LNCAP (cell line): ENCODE data around the gene ERMP1.

Source experiments
- TF ChIP-seq, protein P1 (sequence below): fragments of 450-650 bp; IDR thresholded peaks from 2 replicates; pipeline ENCODE4 v1.5.1; 2017; ENCODE audit warnings: mild to moderate bottlenecking

ERMP1 gene

DNA sequence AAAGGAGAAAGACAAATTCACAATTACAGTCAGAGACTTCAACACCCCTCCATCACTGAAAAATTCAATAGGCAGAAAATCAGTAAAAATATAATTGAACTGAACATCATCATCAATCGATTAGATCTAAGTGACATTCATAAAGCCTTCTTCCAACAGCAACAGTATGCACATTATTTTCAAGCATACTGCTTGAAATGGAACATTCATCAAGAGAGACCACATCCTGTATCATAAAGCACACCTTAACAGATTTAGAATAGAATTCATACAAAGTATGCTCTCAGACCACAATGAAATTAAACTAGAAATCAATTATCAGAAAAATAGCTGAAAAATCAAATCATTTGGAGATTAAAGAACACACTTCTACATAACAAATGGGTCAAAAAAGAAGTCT is 39.1 kb downstream of the ERMP1 start:
- TF ChIP-seq, protein P1, sequence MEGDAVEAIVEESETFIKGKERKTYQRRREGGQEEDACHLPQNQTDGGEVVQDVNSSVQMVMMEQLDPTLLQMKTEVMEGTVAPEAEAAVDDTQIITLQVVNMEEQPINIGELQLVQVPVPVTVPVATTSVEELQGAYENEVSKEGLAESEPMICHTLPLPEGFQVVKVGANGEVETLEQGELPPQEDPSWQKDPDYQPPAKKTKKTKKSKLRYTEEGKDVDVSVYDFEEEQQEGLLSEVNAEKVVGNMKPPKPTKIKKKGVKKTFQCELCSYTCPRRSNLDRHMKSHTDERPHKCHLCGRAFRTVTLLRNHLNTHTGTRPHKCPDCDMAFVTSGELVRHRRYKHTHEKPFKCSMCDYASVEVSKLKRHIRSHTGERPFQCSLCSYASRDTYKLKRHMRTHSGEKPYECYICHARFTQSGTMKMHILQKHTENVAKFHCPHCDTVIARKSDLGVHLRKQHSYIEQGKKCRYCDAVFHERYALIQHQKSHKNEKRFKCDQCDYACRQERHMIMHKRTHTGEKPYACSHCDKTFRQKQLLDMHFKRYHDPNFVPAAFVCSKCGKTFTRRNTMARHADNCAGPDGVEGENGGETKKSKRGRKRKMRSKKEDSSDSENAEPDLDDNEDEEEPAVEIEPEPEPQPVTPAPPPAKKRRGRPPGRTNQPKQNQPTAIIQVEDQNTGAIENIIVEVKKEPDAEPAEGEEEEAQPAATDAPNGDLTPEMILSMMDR: no peak

DNA sequence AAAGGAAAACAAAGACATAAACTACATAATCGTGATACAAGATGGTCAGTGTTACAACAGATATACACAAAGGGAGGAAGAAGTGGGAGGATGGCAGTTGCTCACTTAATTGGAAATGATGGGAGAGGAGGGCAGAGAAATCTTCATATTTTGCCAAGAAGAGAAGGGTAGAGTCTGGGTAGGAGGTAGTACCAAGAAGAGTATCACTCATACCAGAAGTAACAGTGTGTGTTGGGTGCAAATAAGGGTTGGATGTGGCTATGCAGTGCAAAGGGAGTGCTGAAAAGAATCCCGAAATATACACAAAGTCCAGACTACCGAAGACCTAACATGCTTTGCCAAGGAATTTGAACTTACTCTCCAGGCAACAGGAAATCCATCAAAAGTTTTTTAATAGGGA is 41.0 kb downstream of the ERMP1 start:
- TF ChIP-seq, protein P1: no peak

DNA sequence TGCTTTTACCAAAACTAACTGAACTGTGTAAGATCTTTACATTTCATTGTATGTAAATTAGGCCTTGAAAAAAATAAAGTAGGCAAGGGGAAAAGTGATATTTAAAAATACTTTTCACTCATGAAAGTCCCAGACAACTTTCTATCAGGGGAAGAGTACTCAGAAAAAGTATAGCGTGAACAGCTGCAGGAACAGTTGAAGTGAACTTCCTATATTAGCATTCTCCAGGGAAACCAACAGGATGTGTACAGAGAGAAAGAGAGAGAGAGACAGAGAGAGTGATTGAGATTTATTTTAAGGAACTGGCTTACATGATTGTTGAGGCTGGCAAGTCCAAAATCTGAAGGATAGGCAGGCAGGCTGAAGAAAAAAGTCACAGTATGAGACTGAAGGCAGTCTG is 42.0 kb downstream of the ERMP1 start:
- TF ChIP-seq, protein P1: no peak

DNA sequence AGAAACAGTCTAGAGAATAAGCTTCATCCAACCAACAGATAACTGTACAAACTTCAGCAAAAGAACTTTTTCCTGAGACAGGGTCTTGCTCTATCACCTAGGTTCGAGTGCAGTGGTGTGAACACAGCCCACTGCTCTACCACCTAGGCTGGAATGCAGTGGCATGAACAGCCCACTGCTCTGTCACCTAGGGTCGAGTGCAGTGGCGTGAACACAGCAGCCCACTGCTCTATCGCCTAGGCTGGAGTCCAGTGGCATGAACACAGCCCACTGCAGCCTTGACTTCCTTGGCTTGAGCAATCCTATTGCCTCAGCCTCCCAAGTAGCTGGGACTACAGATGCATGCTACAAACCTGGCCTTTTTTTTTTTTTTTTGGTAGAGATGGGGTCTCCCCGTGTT is 43.4 kb downstream of the ERMP1 start:
- TF ChIP-seq, protein P1: no peak

DNA sequence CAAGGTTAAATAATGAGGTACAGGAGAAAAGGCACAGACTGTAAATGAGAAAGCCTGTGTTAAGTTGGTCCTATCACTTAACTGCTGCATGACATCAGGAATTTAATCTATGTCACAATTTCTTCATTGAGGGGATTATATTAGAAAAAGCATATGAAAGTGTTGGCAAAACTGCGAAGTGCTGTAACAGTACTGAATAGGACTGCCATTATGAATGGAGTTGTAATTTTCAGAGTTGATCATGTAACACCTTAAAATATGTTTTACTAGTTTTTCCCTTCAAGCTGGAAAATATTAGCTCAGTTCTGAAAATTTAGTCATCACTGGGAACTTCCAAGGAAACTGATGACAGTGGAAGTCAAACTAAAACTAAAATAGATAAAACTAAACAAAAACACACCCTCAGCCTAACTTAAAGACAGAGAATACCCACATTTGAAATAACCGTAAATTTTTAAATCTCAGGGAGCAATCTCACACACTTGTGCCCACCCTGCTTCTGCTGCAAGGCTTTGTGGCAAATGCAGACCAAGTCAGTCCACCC is 45.1 kb downstream of the ERMP1 start:
- TF ChIP-seq, protein P1: no peak

DNA sequence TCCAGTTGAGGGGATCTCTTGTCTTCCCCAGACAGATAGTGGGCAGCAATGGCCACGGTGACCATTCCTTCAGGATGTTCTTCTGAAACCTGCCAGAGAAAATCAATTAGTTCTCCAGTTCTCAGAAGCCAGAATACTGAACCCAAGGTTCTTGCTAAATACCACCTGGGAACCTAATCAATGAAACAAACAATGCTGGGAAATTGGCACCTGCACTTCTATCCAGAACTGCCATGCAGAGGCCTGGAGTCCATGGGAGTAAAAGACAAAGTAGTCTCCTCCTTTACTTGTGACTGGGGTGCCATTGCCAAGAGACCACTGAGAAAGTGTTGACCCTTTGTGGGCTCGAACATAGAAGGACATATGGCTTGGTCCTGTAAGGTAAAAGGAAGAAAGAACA is 45.7 kb downstream of the ERMP1 start:
- TF ChIP-seq, protein P1: no peak

DNA sequence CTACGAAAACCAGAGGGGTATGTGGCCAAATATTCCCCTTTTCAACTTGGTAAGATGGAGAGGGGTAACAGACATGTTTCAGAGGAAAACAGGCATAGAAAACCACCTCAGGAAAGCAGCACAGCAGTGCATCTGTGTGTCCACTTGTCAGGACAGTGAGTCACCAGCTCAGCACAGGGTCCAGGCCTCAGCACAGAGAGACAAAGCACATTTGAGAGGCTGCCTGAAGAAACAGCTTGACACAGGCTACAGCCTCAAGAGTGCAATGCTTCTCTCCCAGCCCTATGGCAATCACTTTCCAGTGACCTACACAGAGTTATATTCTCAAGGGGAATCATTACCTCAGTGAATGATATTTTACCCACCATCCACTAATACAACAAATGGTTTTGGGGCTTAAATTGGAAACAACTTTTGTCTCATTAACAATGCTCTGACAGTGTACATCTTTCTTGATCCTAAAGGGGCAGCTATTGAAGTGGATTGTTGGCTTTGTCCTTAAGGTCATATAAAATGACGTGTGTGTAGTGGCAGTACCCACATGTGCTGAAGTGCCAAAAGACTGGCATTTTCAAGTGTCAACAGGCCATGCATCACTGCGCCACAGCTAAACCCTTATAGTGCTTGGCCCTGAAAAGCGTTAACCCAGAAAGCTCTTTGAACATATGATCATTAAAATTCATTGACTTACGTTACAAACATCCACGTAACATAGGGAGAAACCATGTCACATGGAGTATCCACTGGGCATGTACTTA is 46.4 kb downstream of the ERMP1 start:
- TF ChIP-seq, protein P1: no peak
